HL-60/S4 (cell line): ENCODE results near the gene M6PR.
"Not testable (repeated sequence)": the region's sequence is repeated elsewhere in the genome, so short reads cannot be mapped to it uniquely, and the experiment has no call there.

Experiments
- in situ Hi-C: fragments of 300-500 bp; cut with MboI; formaldehyde crosslinking; loops from 2 replicates; pipeline ENCODE4 v1.14.3; 2022; ENCODE audit warnings: low sequenced_read_pairs

M6PR gene

GRCh38 chr12:8951744-8952143 is 2.3 kb upstream of the M6PR start:
- in situ Hi-C loops, result no loop called here

DNA sequence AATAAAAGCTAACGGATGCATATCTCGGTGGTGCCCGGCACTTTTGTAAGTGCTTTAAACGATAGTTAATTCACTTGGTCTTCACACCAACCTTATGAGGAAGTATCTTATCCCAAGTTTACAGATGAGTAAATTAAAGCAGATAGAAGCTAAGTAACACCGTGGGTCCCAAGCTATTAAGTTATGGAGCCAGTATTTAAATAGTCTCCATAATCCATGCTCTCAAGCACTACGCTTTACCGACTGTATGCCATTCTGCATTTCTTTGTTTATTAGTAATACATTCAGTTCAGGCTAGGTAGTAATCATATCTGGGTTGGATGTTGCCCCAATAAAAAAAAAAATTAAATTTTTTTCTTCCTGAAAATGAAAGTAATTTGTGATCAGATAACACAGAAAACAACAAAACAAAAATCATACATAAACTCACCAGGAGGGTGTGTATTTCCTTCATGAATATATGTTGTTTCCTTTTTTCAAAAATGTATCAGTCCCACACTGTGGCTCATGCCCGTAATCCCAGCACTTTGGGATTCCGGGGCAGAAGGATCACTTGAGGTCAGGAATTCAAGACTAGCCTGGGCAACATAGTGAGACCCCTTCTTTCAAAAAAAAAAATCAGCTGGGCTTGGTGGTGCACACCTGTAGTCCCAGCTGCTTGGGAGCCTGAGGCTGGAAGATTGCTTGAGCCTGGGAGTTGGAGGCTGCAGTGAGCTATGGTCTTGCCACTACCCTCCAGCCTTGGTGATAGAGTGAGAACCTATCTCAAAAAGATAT is 1.4 kb upstream of the M6PR start:
- in situ Hi-C loops, result no loop called here

DNA sequence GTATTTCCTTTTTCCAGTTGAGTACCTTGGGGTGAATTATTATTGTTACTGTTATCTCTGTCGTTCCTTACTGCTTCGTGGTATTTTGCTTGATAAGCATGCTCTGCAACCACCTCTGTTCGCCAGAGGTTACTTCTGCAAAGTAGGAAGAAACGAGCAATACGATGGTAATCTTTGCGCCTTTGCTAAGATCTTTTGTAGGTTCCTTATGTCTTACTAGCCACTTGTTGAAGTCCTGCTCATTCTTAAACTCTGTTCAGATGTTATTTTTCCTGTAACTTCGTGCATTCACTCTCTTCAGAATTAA is 729 bp upstream of the M6PR start:
- in situ Hi-C loops, result no loop called here

- in situ Hi-C loops, result no loop called here
Observed at GRCh38 chr12:8948701-8949341, 624 bp downstream of the M6PR start.

GRCh38 chr12:8947737-8948136 is 1.7 kb downstream of the M6PR start:
- in situ Hi-C loops, result no loop called here

- in situ Hi-C loops, result no loop called here
Observed at GRCh38 chr12:8946733-8947132, 2.7 kb downstream of the M6PR start.

- in situ Hi-C loops, result no loop called here
Observed at GRCh38 chr12:8943565-8944186, 5.8 kb downstream of the M6PR start.

- in situ Hi-C loops, result no loop called here
Observed at GRCh38 chr12:8941691-8942478, 7.6 kb downstream of the M6PR start.

- in situ Hi-C loops, result not testable (repeated sequence)
Observed at GRCh38 chr12:8937842-8938442, 11.5 kb downstream of the M6PR start.

- in situ Hi-C loops, result no loop called here
Observed at GRCh38 chr12:8936735-8937134, 12.7 kb downstream of the M6PR start.

DNA sequence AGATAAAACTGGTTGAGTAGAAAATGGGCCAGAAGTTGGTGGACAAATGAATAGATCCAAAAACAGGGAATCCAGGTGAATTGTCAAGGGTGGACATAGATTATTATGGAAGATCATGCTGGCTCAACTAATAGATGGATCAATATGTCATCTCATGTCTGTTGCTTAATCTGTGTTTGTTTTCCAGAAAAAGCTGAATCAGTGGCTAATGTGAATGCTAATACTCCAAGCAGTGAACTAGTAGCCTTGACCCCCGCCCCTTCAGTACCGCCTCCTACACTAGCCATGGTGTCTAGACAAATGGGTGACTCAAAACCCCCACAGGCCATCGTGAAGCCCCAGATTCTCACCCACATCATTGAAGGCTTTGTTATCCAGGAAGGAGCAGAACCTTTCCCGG is 15.4 kb downstream of the M6PR start:
- in situ Hi-C loops, result not testable (repeated sequence)

DNA sequence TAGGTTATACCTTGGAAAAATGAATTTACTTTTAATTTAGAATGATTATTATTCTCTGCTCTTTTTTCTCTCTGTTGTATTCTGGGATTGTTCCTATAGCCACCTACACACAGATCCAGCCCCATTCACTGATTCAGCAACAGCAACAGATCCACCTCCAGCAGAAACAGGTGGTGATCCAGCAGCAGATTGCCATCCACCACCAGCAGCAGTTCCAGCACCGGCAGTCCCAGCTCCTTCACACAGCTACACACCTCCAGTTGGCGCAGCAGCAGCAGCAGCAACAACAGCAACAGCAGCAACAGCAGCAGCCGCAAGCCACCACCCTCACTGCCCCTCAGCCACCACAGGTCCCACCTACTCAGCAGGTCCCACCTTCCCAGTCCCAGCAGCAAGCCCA is 17.0 kb downstream of the M6PR start:
- in situ Hi-C loops, result not testable (repeated sequence)

DNA sequence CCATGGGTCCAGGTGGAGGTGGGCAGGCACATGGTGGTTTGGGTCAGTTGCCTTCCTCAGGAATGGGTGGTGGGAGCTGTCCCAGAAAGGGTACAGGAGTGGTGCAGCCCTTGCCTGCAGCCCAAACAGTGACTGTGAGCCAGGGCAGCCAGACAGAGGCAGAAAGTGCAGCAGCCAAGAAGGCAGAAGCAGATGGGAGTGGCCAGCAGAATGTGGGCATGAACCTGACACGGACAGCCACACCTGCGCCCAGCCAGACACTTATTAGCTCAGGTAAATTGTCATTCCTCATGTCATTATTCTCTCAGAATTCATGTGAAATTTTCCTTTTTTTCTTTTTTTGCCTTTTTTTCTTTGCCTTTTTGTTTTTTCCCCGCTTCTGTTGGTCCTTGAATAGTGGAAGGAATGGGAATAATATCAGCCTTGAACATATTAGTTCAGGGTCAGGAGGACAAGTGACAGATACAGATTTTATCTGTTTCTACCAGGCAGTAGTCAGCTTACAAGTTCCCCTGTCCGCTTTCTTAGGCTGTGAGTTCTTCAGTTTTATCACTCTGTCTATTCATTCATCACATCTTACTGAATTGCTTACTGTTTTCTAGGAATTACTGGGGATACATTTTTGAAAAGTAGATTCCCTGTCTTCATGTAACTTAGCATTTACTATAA is 18.7 kb downstream of the M6PR start:
- in situ Hi-C loops, result not testable (repeated sequence)

DNA sequence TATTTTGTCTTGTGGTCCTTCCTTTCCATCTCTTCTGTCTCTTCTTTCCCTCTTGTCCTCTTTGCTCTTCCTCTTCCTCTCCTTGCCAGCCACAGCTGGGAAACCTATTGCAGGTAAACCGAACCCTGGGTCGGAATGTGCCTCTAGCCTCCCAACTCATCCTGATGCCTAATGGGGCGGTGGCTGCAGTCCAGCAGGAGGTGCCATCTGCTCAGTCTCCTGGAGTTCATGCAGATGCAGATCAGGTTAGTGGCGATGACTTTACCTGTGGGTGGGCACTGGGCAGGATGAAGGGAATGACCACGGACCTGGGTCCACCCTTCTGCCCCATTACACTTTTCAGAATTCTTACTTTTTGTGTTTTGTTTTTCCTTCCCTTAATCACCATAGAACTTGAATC is 26.9 kb downstream of the M6PR start:
- in situ Hi-C loops, result no loop called here

GRCh38 chr12:8919643-8920042 is 29.8 kb downstream of the M6PR start:
- in situ Hi-C loops, result not testable (repeated sequence)

DNA sequence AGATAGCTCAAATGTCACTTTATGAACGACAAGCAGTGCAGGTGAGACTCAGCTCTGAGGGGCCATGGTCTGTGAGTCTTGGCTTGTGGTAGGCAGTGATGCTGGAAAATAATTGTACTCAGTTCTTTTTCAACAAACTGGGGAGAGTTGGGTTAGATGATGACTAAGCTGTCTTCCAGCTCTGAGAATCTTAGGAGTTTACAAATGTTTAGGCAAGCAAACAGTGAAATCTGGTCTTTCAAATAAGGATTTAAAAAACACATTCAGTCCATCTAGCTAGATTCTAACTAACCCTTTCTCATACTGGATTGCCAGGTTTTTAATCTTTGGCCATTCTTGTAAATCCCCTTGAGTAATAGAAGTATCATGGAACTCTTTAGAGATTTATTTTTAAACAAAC is 31.7 kb downstream of the M6PR start:
- in situ Hi-C loops, result no loop called here

- in situ Hi-C loops, result no loop called here
Observed at GRCh38 chr12:8917031-8917430, 32.4 kb downstream of the M6PR start.

DNA sequence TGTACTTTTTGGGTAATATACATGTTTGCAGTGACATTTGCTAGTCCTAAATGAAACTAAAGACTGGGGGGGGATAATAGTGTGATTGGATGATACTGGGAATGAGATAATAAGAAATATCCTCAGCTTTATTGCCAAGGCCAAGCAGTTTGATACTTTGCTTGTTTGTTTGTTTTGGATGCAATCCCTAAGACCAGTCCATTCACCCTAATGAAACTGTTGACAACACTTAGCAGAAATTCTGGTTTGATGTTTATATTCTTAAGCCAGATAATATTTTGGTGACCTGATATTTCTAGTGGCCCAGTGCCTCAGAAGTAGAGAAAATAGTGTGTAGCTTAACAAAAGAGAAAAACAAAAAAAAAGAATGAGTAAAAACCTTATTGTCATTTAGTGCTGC is 33.3 kb downstream of the M6PR start:
- in situ Hi-C loops, result no loop called here

- in situ Hi-C loops, result no loop called here
Observed at GRCh38 chr12:8914716-8915526, 34.5 kb downstream of the M6PR start.
